HEK293 (cell line): ENCODE data around the gene FILIP1L.

Experiments
- GLIS2 ChIP-seq: fragments of 450-650 bp; formaldehyde crosslinking; IDR thresholded peaks from 2 replicates; pipeline ENCODE4 v1.5.1; 2016; ENCODE audit warnings: missing biosample characterization, missing genetic modification characterization
- PRDM1 ChIP-seq: fragments of 450-650 bp; formaldehyde crosslinking; IDR thresholded peaks from 2 replicates; pipeline ENCODE4; 2016; ENCODE audit warnings: missing biosample characterization, missing genetic modification characterization
- ZBTB20 ChIP-seq: fragments of 450-650 bp; formaldehyde crosslinking; IDR thresholded peaks from 2 replicates; pipeline ENCODE4 v1.5.1; 2016; ENCODE audit warnings: missing biosample characterization, missing genetic modification characterization
- ZEB2 ChIP-seq: fragments of 450-650 bp; formaldehyde crosslinking; IDR thresholded peaks from 2 replicates; pipeline ENCODE4 v1.5.1; 2016; ENCODE audit warnings: missing biosample characterization, missing genetic modification characterization
- ZFP3 ChIP-seq: fragments of 450-650 bp; formaldehyde crosslinking; IDR thresholded peaks from 2 replicates; pipeline ENCODE4 v1.5.1; 2016; ENCODE audit warnings: low read depth, missing biosample characterization, missing genetic modification characterization
- ZFP41 ChIP-seq: fragments of 450-650 bp; formaldehyde crosslinking; IDR thresholded peaks from 2 replicates; pipeline ENCODE4 v1.5.1; 2016; ENCODE audit warnings: missing biosample characterization, missing genetic modification characterization, borderline replicate concordance
- ZFP69B ChIP-seq: fragments of 450-650 bp; formaldehyde crosslinking; IDR thresholded peaks from 2 replicates; pipeline ENCODE4 v1.5.1; 2016; ENCODE audit warnings: missing biosample characterization, missing genetic modification characterization
- ZNF140 ChIP-seq: fragments of 450-650 bp; formaldehyde crosslinking; IDR thresholded peaks from 2 replicates; pipeline ENCODE4 v1.5.1; 2016; ENCODE audit warnings: missing biosample characterization, missing genetic modification characterization
- ZNF16 ChIP-seq: fragments of 450-650 bp; formaldehyde crosslinking; IDR thresholded peaks from 2 replicates; pipeline ENCODE4 v1.5.1; 2016; ENCODE audit warnings: low read depth, missing biosample characterization, missing genetic modification characterization
- ZNF169 ChIP-seq: fragments of 450-650 bp; formaldehyde crosslinking; IDR thresholded peaks from 2 replicates; pipeline ENCODE4 v1.5.1; 2016; ENCODE audit warnings: missing biosample characterization, missing genetic modification characterization
- ZNF175 ChIP-seq: fragments of 450-650 bp; formaldehyde crosslinking; IDR thresholded peaks from 2 replicates; pipeline ENCODE4 v1.5.1; 2016; ENCODE audit warnings: missing biosample characterization, missing genetic modification characterization
- ZNF184 ChIP-seq: fragments of 450-650 bp; IDR thresholded peaks from 2 replicates; pipeline ENCODE4 v1.5.1; 2018; ENCODE audit warnings: missing biosample characterization, mild to moderate bottlenecking, missing genetic modification characterization
- ZNF239 ChIP-seq: fragments of 450-650 bp; formaldehyde crosslinking; IDR thresholded peaks from 2 replicates; pipeline ENCODE4 v1.5.1; 2016; ENCODE audit warnings: missing biosample characterization, missing genetic modification characterization
- ZNF24 ChIP-seq: fragments of 450-650 bp; formaldehyde crosslinking; IDR thresholded peaks from 2 replicates; pipeline ENCODE4 v1.5.1; 2016; ENCODE audit warnings: missing biosample characterization, missing genetic modification characterization
- ZNF350 ChIP-seq: fragments of 450-650 bp; formaldehyde crosslinking; IDR thresholded peaks from 2 replicates; pipeline ENCODE4 v1.5.0; 2017; ENCODE audit warnings: missing biosample characterization, mild to moderate bottlenecking, missing genetic modification characterization
- ZNF404 ChIP-seq: fragments of 450-650 bp; formaldehyde crosslinking; IDR thresholded peaks from 2 replicates; pipeline ENCODE4 v1.5.1; 2017; ENCODE audit warnings: missing biosample characterization, missing genetic modification characterization
- ZNF416 ChIP-seq: fragments of 450-650 bp; formaldehyde crosslinking; IDR thresholded peaks from 2 replicates; pipeline ENCODE4 v1.5.1; 2016; ENCODE audit warnings: missing biosample characterization, missing genetic modification characterization
- ZNF529 ChIP-seq: fragments of 450-650 bp; formaldehyde crosslinking; IDR thresholded peaks from 2 replicates; pipeline ENCODE4 v1.5.1; 2017; ENCODE audit warnings: missing genetic modification characterization, missing biosample characterization; ENCODE audit not compliant: insufficient replicate concordance
- ZNF544 ChIP-seq: fragments of 450-650 bp; formaldehyde crosslinking; IDR thresholded peaks from 2 replicates; pipeline ENCODE4 v1.5.0; 2017; ENCODE audit warnings: missing biosample characterization, missing genetic modification characterization
- ZNF561 ChIP-seq: fragments of 450-650 bp; IDR thresholded peaks from 2 replicates; pipeline ENCODE4 v1.5.1; 2018; ENCODE audit warnings: missing biosample characterization, missing genetic modification characterization, borderline replicate concordance
- ZNF571 ChIP-seq: fragments of 450-650 bp; formaldehyde crosslinking; IDR thresholded peaks from 2 replicates; pipeline ENCODE4 v1.5.0; 2017; ENCODE audit warnings: missing biosample characterization, missing genetic modification characterization
- ZNF610 ChIP-seq: fragments of 450-650 bp; formaldehyde crosslinking; IDR thresholded peaks from 2 replicates; pipeline ENCODE4 v1.5.1; 2016; ENCODE audit warnings: missing biosample characterization, missing genetic modification characterization, borderline replicate concordance
- ZNF621 ChIP-seq: fragments of 450-650 bp; formaldehyde crosslinking; IDR thresholded peaks from 2 replicates; pipeline ENCODE4 v1.5.1; 2017; ENCODE audit warnings: missing biosample characterization, missing genetic modification characterization
- ZNF677 ChIP-seq: fragments of 450-650 bp; IDR thresholded peaks from 2 replicates; pipeline ENCODE4 v1.5.0; 2018; ENCODE audit warnings: missing biosample characterization, mild to moderate bottlenecking, missing genetic modification characterization, moderate library complexity
- ZNF837 ChIP-seq: fragments of 450-650 bp; formaldehyde crosslinking; IDR thresholded peaks from 2 replicates; pipeline ENCODE4 v1.5.1; 2016; ENCODE audit warnings: missing biosample characterization, missing genetic modification characterization
- TF ChIP-seq, protein P1 (sequence below): fragments of 450-650 bp; formaldehyde crosslinking; IDR thresholded peaks from 2 replicates; pipeline ENCODE4 v1.5.1; 2016; ENCODE audit warnings: missing biosample characterization, missing genetic modification characterization
- TF ChIP-seq, protein P2 (sequence below): fragments of 450-650 bp; formaldehyde crosslinking; IDR thresholded peaks from 2 replicates; pipeline ENCODE4 v1.5.1; 2016; ENCODE audit warnings: missing biosample characterization, missing genetic modification characterization, low read depth
- TF ChIP-seq, protein P3 (sequence below): fragments of 450-650 bp; formaldehyde crosslinking; IDR thresholded peaks from 2 replicates; pipeline ENCODE4 v1.5.1; 2016; ENCODE audit warnings: missing biosample characterization, missing genetic modification characterization
- TF ChIP-seq, protein P4 (sequence below): fragments of 450-650 bp; formaldehyde crosslinking; conservative IDR thresholded peaks from 2 replicates; pipeline ENCODE4 v1.5.1; 2016; ENCODE audit warnings: low read depth, missing biosample characterization, missing genetic modification characterization
- TF ChIP-seq, protein P5 (sequence below): fragments of 450-650 bp; formaldehyde crosslinking; IDR thresholded peaks from 2 replicates; pipeline ENCODE4 v1.5.1; 2016; ENCODE audit warnings: missing biosample characterization, missing genetic modification characterization

FILIP1L gene

DNA sequence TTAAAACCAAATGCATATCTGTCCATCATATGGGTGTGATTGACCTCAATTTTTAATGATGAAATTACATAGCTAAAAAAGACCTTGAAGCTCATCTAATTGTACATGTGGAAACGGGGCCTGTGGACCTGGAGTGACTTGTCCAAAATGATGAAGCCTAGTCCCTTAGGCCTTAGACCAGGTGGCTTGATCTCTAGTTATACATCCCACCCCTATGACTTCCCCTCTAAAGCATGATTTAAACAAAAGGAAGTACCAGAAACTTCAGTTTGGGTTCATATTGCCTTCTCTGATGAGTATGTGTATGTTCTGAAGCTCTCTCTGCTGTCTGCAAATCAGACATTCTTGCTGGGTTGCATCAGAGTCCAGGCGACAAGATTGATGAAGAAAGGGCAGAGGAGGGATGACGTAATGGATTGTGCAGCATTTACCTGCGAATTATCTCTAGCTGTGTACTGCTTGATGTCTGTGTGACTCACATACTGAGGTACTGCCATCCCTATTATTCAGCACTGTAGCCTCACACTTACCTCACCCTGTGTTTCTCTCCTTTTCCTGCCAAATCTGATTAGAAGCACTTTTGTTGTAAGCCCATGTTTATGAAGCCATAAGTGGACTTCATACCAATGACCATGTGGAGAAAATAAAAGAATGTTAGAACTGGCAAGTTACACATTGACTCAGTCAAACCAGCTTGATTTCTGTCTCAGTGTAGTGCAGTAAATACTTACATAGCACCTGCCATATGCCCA is 111.5 kb downstream of the FILIP1L start (continued):
- TF ChIP-seq ZNF16, result peak; percentile 43; the same call in 1 of the 2 replicates
- TF ChIP-seq GLIS2, result no peak
- TF ChIP-seq, protein P1, sequence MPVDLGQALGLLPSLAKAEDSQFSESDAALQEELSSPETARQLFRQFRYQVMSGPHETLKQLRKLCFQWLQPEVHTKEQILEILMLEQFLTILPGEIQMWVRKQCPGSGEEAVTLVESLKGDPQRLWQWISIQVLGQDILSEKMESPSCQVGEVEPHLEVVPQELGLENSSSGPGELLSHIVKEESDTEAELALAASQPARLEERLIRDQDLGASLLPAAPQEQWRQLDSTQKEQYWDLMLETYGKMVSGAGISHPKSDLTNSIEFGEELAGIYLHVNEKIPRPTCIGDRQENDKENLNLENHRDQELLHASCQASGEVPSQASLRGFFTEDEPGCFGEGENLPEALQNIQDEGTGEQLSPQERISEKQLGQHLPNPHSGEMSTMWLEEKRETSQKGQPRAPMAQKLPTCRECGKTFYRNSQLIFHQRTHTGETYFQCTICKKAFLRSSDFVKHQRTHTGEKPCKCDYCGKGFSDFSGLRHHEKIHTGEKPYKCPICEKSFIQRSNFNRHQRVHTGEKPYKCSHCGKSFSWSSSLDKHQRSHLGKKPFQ (tag by site-specific recombination), result no peak
- no peak for TF ChIP-seq ZFP41
- TF ChIP-seq ZNF175 (tag by site-specific recombination), result no peak
- TF ChIP-seq, protein P2, sequence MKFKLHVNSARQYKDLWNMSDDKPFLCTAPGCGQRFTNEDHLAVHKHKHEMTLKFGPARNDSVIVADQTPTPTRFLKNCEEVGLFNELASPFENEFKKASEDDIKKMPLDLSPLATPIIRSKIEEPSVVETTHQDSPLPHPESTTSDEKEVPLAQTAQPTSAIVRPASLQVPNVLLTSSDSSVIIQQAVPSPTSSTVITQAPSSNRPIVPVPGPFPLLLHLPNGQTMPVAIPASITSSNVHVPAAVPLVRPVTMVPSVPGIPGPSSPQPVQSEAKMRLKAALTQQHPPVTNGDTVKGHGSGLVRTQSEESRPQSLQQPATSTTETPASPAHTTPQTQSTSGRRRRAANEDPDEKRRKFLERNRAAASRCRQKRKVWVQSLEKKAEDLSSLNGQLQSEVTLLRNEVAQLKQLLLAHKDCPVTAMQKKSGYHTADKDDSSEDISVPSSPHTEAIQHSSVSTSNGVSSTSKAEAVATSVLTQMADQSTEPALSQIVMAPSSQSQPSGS (tag by site-specific recombination), result peak; percentile 98
- no peak for TF ChIP-seq ZNF140 (tag by site-specific recombination)
- peak; percentile 97 for TF ChIP-seq ZNF24 (tag by site-specific recombination)
- TF ChIP-seq ZNF404 (tag by site-specific recombination), result no peak
- no peak for TF ChIP-seq ZFP3 (tag by site-specific recombination)
- no peak for TF ChIP-seq ZNF837 (tag by site-specific recombination)
- TF ChIP-seq ZNF169, result no peak
- peak; percentile 83 for TF ChIP-seq ZFP69B (tag by site-specific recombination)
- TF ChIP-seq ZNF184, result peak; percentile 86
- TF ChIP-seq, protein P3, sequence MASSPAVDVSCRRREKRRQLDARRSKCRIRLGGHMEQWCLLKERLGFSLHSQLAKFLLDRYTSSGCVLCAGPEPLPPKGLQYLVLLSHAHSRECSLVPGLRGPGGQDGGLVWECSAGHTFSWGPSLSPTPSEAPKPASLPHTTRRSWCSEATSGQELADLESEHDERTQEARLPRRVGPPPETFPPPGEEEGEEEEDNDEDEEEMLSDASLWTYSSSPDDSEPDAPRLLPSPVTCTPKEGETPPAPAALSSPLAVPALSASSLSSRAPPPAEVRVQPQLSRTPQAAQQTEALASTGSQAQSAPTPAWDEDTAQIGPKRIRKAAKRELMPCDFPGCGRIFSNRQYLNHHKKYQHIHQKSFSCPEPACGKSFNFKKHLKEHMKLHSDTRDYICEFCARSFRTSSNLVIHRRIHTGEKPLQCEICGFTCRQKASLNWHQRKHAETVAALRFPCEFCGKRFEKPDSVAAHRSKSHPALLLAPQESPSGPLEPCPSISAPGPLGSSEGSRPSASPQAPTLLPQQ (tag by site-specific recombination), result peak; percentile 89
- TF ChIP-seq PRDM1 (tag by site-specific recombination), result peak; percentile 94
- TF ChIP-seq ZBTB20 (tag by site-specific recombination), result no peak; the same call in 1 of the 2 replicates
- no peak for TF ChIP-seq ZNF621 (tag by site-specific recombination)
- no peak for TF ChIP-seq ZNF677 (tag by site-specific recombination)
- TF ChIP-seq ZNF529, result no peak
- TF ChIP-seq ZNF571 (tag by site-specific recombination), result no peak
- TF ChIP-seq, protein P4, sequence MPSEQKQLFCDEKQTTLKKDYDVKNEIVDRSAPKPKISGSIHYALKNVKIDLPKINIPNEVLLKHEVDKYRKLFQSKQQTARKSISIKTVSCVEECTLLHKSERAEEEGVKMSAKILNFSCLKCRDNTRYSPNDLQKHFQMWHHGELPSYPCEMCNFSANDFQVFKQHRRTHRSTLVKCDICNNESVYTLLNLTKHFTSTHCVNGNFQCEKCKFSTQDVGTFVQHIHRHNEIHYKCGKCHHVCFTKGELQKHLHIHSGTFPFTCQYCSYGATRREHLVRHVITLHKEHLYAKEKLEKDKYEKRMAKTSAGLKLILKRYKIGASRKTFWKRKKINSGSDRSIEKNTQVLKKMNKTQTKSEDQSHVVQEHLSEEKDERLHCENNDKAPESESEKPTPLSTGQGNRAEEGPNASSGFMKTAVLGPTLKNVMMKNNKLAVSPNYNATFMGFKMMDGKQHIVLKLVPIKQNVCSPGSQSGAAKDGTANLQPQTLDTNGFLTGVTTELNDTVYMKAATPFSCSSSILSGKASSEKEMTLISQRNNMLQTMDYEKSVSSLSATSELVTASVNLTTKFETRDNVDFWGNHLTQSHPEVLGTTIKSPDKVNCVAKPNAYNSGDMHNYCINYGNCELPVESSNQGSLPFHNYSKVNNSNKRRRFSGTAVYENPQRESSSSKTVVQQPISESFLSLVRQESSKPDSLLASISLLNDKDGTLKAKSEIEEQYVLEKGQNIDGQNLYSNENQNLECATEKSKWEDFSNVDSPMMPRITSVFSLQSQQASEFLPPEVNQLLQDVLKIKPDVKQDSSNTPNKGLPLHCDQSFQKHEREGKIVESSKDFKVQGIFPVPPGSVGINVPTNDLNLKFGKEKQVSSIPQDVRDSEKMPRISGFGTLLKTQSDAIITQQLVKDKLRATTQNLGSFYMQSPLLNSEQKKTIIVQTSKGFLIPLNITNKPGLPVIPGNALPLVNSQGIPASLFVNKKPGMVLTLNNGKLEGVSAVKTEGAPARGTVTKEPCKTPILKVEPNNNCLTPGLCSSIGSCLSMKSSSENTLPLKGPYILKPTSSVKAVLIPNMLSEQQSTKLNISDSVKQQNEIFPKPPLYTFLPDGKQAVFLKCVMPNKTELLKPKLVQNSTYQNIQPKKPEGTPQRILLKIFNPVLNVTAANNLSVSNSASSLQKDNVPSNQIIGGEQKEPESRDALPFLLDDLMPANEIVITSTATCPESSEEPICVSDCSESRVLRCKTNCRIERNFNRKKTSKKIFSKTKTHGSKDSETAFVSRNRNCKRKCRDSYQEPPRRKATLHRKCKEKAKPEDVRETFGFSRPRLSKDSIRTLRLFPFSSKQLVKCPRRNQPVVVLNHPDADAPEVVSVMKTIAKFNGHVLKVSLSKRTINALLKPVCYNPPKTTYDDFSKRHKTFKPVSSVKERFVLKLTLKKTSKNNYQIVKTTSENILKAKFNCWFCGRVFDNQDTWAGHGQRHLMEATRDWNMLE (tag by site-specific recombination), result peak; percentile 55
- TF ChIP-seq ZNF350 (tag by site-specific recombination), result no peak
- no peak for TF ChIP-seq ZNF561 (tag by site-specific recombination)
- TF ChIP-seq ZEB2 (tag by site-specific recombination), result peak; percentile 97
- TF ChIP-seq, protein P5, sequence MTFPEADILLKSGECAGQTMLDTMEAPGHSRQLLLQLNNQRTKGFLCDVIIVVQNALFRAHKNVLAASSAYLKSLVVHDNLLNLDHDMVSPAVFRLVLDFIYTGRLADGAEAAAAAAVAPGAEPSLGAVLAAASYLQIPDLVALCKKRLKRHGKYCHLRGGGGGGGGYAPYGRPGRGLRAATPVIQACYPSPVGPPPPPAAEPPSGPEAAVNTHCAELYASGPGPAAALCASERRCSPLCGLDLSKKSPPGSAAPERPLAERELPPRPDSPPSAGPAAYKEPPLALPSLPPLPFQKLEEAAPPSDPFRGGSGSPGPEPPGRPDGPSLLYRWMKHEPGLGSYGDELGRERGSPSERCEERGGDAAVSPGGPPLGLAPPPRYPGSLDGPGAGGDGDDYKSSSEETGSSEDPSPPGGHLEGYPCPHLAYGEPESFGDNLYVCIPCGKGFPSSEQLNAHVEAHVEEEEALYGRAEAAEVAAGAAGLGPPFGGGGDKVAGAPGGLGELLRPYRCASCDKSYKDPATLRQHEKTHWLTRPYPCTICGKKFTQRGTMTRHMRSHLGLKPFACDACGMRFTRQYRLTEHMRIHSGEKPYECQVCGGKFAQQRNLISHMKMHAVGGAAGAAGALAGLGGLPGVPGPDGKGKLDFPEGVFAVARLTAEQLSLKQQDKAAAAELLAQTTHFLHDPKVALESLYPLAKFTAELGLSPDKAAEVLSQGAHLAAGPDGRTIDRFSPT, result peak; percentile 96
- no peak for TF ChIP-seq ZNF416 (tag by site-specific recombination)
- no peak; the same call in 1 of the 2 replicates for TF ChIP-seq ZNF239
- TF ChIP-seq ZNF544 (tag by site-specific recombination), result no peak
- TF ChIP-seq ZNF610 (tag by site-specific recombination), result no peak
